GM12891 (cell line): ENCODE measurements around the gene NEDD4L.

ENCODE experiments used
- PAX5 ChIP-seq: IDR thresholded peaks from 2 replicates; pipeline ENCODE4 v1.6.1; 2011; ENCODE audit warnings: low read length, moderate library complexity, mild to moderate bottlenecking; ENCODE audit not compliant: insufficient read depth, severe bottlenecking
- POLR2A ChIP-seq: IDR thresholded peaks from 2 replicates; pipeline ENCODE4 v1.6.1; 2011; ENCODE audit warnings: low read depth, low read length, control low read depth
- POLR2AphosphoS5 ChIP-seq: IDR thresholded peaks from 2 replicates; pipeline ENCODE4 v1.6.1; 2011; ENCODE audit warnings: low read depth, low read length, control low read depth
- TAF1 ChIP-seq: IDR thresholded peaks from 2 replicates; pipeline ENCODE4 v1.6.1; 2011; ENCODE audit warnings: low read depth, low read length, control low read depth

GRCh38 chr18:58337285-58337684 lies 293.3 kb downstream of the NEDD4L start:
- TF ChIP-seq TAF1 (no peak), POLR2A (no peak), POLR2AphosphoS5 (no peak), PAX5 (no peak)
